H9 (cell line): ENCODE results near the gene SPEG. TPM values are rescaled to one million over a fixed set of nuclear protein-coding genes. Genes with fewer than 3 reads are reported as not detected.

Experiments
- DNase-seq: peaks from one replicate; pipeline ENCODE4 v3.0.0-alpha.2; 2017
- H2AFZ ChIP-seq: one replicate; pipeline ENCODE4 v1.6.1; 2013; ENCODE audit warnings: mild to moderate bottlenecking, low read length, control low read depth, moderate library complexity
- H2AK5ac ChIP-seq: 2 replicates; pipeline ENCODE4 v1.6.1; 2013; ENCODE audit warnings: low read length, control low read depth, mixed read lengths; ENCODE audit not compliant: insufficient read length
- H2BK120ac ChIP-seq: one replicate; pipeline ENCODE4 v1.6.1; 2013; ENCODE audit warnings: low read depth, mild to moderate bottlenecking, low read length, control low read depth, inconsistent platforms; ENCODE audit not compliant: poor library complexity, severe bottlenecking
- H2BK12ac ChIP-seq: 2 replicates; pipeline ENCODE4 v1.6.1; 2013; ENCODE audit warnings: low read length, control low read depth, mixed read lengths, low read depth; ENCODE audit not compliant: insufficient read length
- H2BK15ac ChIP-seq: 2 replicates; pipeline ENCODE4 v1.6.1; 2013; ENCODE audit warnings: low read depth, low read length, control low read depth
- H2BK20ac ChIP-seq: one replicate; pipeline ENCODE4 v1.6.1; 2013; ENCODE audit warnings: low read depth, mild to moderate bottlenecking, low read length, control low read depth, inconsistent platforms; ENCODE audit not compliant: poor library complexity, severe bottlenecking
- H2BK5ac ChIP-seq: 2 replicates; pipeline ENCODE4 v1.6.1; 2013; ENCODE audit warnings: low read length, control low read depth, mixed read lengths; ENCODE audit not compliant: insufficient read length
- H3K14ac ChIP-seq: 2 replicates; pipeline ENCODE4 v1.6.1; 2013; ENCODE audit warnings: low read length, control low read depth; ENCODE audit not compliant: insufficient read depth
- H3K18ac ChIP-seq: 2 replicates; pipeline ENCODE4 v1.6.1; 2013; ENCODE audit warnings: low read depth, mild to moderate bottlenecking, mixed read lengths, low read length, control low read depth; ENCODE audit not compliant: insufficient read length
- H3K23ac ChIP-seq: 2 replicates; pipeline ENCODE4 v1.6.1; 2013; ENCODE audit warnings: low read length, control low read depth, mixed read lengths, low read depth; ENCODE audit not compliant: insufficient read length
- H3K23me2 ChIP-seq: 2 replicates; pipeline ENCODE4 v1.6.1; 2013; ENCODE audit warnings: low read depth, mild to moderate bottlenecking, mixed read lengths, low read length, control low read depth; ENCODE audit not compliant: insufficient read length, poor library complexity, severe bottlenecking
- H3K27ac ChIP-seq: 2 replicates; pipeline ENCODE4 v1.5.1; 2013; ENCODE audit warnings: low read length, control low read depth, mixed read lengths, low read depth; ENCODE audit not compliant: insufficient read length
- H3K27me3 ChIP-seq: 2 replicates; pipeline ENCODE4 v1.6.1; 2013; ENCODE audit warnings: low read length, control low read depth, inconsistent platforms; ENCODE audit not compliant: insufficient read depth
- H3K4ac ChIP-seq: 2 replicates; pipeline ENCODE4 v1.6.1; 2013; ENCODE audit warnings: low read depth, mild to moderate bottlenecking, control low read depth, inconsistent platforms, low read length, moderate library complexity
- H3K4me1 ChIP-seq: 2 replicates; pipeline ENCODE4 v1.6.1; 2013; ENCODE audit warnings: low read length, control low read depth, inconsistent platforms; ENCODE audit not compliant: insufficient read depth
- H3K4me2 ChIP-seq: 2 replicates; pipeline ENCODE4 v1.6.1; 2013; ENCODE audit warnings: low read length, control low read depth, mixed read lengths; ENCODE audit not compliant: insufficient read length, insufficient read depth
- H3K56ac ChIP-seq: 2 replicates; pipeline ENCODE4 v1.6.1; 2013; ENCODE audit warnings: low read depth, mild to moderate bottlenecking, mixed read lengths, low read length, control low read depth; ENCODE audit not compliant: insufficient read length
- H3K79me1 ChIP-seq: 2 replicates; pipeline ENCODE4 v1.6.1; 2013; ENCODE audit warnings: low read depth, mild to moderate bottlenecking, moderate library complexity, low read length, control low read depth, inconsistent platforms; ENCODE audit not compliant: insufficient read depth, poor library complexity, severe bottlenecking
- H3K79me2 ChIP-seq: 2 replicates; pipeline ENCODE4 v1.6.1; 2013; ENCODE audit warnings: low read length, control low read depth, inconsistent platforms; ENCODE audit not compliant: insufficient read depth
- H3K9ac ChIP-seq: 2 replicates; pipeline ENCODE4 v1.6.1; 2013; ENCODE audit warnings: low read length, control low read depth, mixed read lengths; ENCODE audit not compliant: insufficient read length; ENCODE audit errors: extremely low read depth
- H3K9me3 ChIP-seq: one replicate; pipeline ENCODE4 v1.6.1; 2013; ENCODE audit warnings: low read depth, low read length, inconsistent platforms; ENCODE audit not compliant: control insufficient read depth
- H3T11ph ChIP-seq: one replicate; pipeline ENCODE4 v1.6.1; 2013; ENCODE audit warnings: mild to moderate bottlenecking, low read length, control low read depth, inconsistent platforms
- H4K20me1 ChIP-seq: one replicate; pipeline ENCODE4 v1.6.1; 2013; ENCODE audit not compliant: control insufficient read depth, insufficient read length, insufficient read depth
- H4K5ac ChIP-seq: 2 replicates; pipeline ENCODE4 v1.6.1; 2013; ENCODE audit warnings: low read depth, mild to moderate bottlenecking, mixed read lengths, low read length, control low read depth; ENCODE audit not compliant: insufficient read length
- H4K8ac ChIP-seq: replicated peaks from 2 replicates; pipeline ENCODE4 v1.6.1; 2013; ENCODE audit warnings: low read length, control low read depth, mixed read lengths, low read depth; ENCODE audit not compliant: insufficient read length
- H4K91ac ChIP-seq: 2 replicates; pipeline ENCODE4 v1.6.1; 2013; ENCODE audit warnings: low read depth, mild to moderate bottlenecking, moderate library complexity, mixed read lengths, low read length, control low read depth; ENCODE audit not compliant: insufficient read length
- H3K27ac Mint-ChIP-seq, 3 experiments: 2 replicates in 2 of 3; 3 replicates in 1 of 3; pipeline ENCODE4 v1.8.0; 2020 to 2021; ENCODE audit warnings: mixed read lengths in 3 of 3, mild to moderate bottlenecking in 1 of 3, moderate library complexity in 1 of 3
- H3K27me3 Mint-ChIP-seq: 2 replicates; pipeline ENCODE4 v1.8.0; 2021; ENCODE audit warnings: low read depth, mild to moderate bottlenecking, moderate library complexity, mixed read lengths
- H3K36me3 Mint-ChIP-seq, 3 experiments: 2 replicates in 2 of 3; 3 replicates in 1 of 3; pipeline ENCODE4 v1.8.0; 2020 to 2021; ENCODE audit warnings: low read depth in 3 of 3, mixed read lengths in 3 of 3; ENCODE audit not compliant: insufficient read depth in 1 of 3
- H3K4me1 Mint-ChIP-seq, 2 experiments: 2 replicates each; pipeline ENCODE4 v1.8.0; 2020; ENCODE audit warnings: mixed read lengths in 2 of 2
- H3K4me3 Mint-ChIP-seq, 2 experiments: 2 replicates in 1 of 2; 3 replicates in 1 of 2; pipeline ENCODE4 v1.8.0; 2020 to 2021; ENCODE audit warnings: mild to moderate bottlenecking in 2 of 2, mixed read lengths in 2 of 2, moderate library complexity in 1 of 2
- H3K9me3 Mint-ChIP-seq, 2 experiments: 2 replicates in 1 of 2; 3 replicates in 1 of 2; pipeline ENCODE4 v1.8.0; 2020; ENCODE audit warnings: mild to moderate bottlenecking in 2 of 2, mixed read lengths in 2 of 2, moderate library complexity in 1 of 2
- CTCF ChIP-seq: fragments of 200-600 bp; sonication (generic); conservative IDR thresholded peaks from 3 replicates; pipeline ENCODE4 v1.8.0; 2021; ENCODE audit warnings: antibody characterized with exemption, mild to moderate bottlenecking
- WGBS: extraction: QIAGEN DNeasy Blood & Tissue Kit; methylation state at CpG from one replicate; pipeline ENCODE4 v1.1.7; 2013; ENCODE audit warnings: missing lambda C conversion rate, low lambda C conversion rate, mixed read lengths; ENCODE audit not compliant: insufficient read length; ENCODE audit errors: extremely low coverage; 5-methylcytosine and 5-hydroxymethylcytosine counted together
- total RNA-seq: library from RNA; stranded (reverse); gene quantifications from 2 replicates; pipeline ENCODE4 v1.2.1, GENCODE V29; 2021

Gene SPEG
- total RNA-seq, 1 experiment from 2014 or later, result 23.7 TPM

GRCh38 chr2:219439506-219439905 lies 4.9 kb downstream of the SPEG start:
- H4K91ac ChIP-seq, result no peak overlapping the region
- H3K36me3 Mint-ChIP-seq, result no peaks in the 10 kb centered on the region
- H3K56ac ChIP-seq, result no peak overlapping the region
- no peak overlapping the region for H3K4me2 ChIP-seq
- TF ChIP-seq CTCF, result no peak
- no peak overlapping the region for H2BK20ac ChIP-seq
- H3K4me1 Mint-ChIP-seq, result peaks cover 13 to 19% of the 10 kb centered on the region in 2 experiments
- H3K4me1 ChIP-seq, result no peaks in the 10 kb centered on the region; the same call in 1 of the 2 replicates
- no peaks in the 10 kb centered on the region for H3K79me2 ChIP-seq
- no peaks in the 10 kb centered on the region for H4K20me1 ChIP-seq
- H3K27me3 ChIP-seq, result peaks cover 5% of the 10 kb centered on the region; the same call in 1 of the 2 replicates
- no peak overlapping the region for H2BK15ac ChIP-seq
- no peak overlapping the region for H3K23ac ChIP-seq
- H3K23me2 ChIP-seq, result peaks cover 3% of the 10 kb centered on the region
- no CpG with 5 or more reads among the region's 6 CpGs for WGBS
- H4K8ac ChIP-seq, result no peak overlapping the region
- no peak overlapping the region for H2AK5ac ChIP-seq
- H3T11ph ChIP-seq, result no peak overlapping the region
- H3K9me3 ChIP-seq, result no peaks in the 10 kb centered on the region
- no peak overlapping the region for H2BK5ac ChIP-seq
- H2BK12ac ChIP-seq, result no peak overlapping the region
- H3K4me3 Mint-ChIP-seq, result no peak overlapping the region
- H2BK120ac ChIP-seq, result no peak overlapping the region
- no peak overlapping the region for H3K18ac ChIP-seq
- H4K5ac ChIP-seq, result no peak overlapping the region
- no peaks in the 10 kb centered on the region for H3K79me1 ChIP-seq
- no peak overlapping the region for H3K14ac ChIP-seq
- no peak overlapping the region for H2AFZ ChIP-seq
- H3K27ac Mint-ChIP-seq, result no peak overlapping the region
- no peak overlapping the region for H3K27ac ChIP-seq
- H3K4ac ChIP-seq, result no peak overlapping the region
- no peaks in the 10 kb centered on the region for H3K9me3 Mint-ChIP-seq
- H3K9ac ChIP-seq, result no peak overlapping the region
- H3K27me3 Mint-ChIP-seq, result peaks cover 43% of the 10 kb centered on the region
- DNase-seq, result no peak
